Measurements from ENCODE around the gene TLE4.

The TLE4 gene

DNA sequence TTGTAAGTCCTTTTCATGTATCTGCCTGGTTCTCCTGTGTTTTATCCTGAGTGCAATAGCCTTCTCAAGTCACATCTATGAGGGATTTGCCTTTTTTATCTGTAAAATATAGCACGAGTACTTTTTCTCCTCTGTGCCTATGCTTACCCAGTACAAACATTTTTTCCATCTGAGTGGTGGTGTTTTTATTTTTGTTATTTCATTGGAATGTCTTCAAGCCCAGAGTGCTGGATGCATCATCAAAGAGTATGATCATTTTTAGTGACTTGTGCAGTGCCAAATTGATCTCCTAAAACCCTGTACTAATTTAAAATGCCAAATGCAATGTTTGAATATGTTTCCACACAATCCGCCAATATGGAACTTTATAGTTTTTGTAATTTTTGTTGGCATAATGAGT lies 86.1 kb downstream of the TLE4 start:
- no peak overlapping the region for H2AFZ ChIP-seq (ENCODE audit: low read depth, low read length, severe bottlenecking)
- no peak overlapping the region for H3K4me2 ChIP-seq (ENCODE audit: low read depth, low read length, poor library complexity, severe bottlenecking)
- no peaks in the 10 kb centered on the region for H3K9me2 ChIP-seq (replicated peaks; ENCODE audit: insufficient read depth, low read length)
- H4K20me1 ChIP-seq (ENCODE audit: low read depth, low read length), result no peaks in the 10 kb centered on the region
- H3K27ac ChIP-seq (ENCODE audit: low read depth, low read length), result no peak overlapping the region
- H3F3A ChIP-seq (ENCODE audit: insufficient read depth), result no peaks in the 10 kb centered on the region
- no peak overlapping the region for H3K9ac ChIP-seq (ENCODE audit: low read length)
- TF ChIP-seq, protein P1, sequence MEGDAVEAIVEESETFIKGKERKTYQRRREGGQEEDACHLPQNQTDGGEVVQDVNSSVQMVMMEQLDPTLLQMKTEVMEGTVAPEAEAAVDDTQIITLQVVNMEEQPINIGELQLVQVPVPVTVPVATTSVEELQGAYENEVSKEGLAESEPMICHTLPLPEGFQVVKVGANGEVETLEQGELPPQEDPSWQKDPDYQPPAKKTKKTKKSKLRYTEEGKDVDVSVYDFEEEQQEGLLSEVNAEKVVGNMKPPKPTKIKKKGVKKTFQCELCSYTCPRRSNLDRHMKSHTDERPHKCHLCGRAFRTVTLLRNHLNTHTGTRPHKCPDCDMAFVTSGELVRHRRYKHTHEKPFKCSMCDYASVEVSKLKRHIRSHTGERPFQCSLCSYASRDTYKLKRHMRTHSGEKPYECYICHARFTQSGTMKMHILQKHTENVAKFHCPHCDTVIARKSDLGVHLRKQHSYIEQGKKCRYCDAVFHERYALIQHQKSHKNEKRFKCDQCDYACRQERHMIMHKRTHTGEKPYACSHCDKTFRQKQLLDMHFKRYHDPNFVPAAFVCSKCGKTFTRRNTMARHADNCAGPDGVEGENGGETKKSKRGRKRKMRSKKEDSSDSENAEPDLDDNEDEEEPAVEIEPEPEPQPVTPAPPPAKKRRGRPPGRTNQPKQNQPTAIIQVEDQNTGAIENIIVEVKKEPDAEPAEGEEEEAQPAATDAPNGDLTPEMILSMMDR (IDR thresholded peaks at IDR 0.05; ENCODE audit: insufficient read depth, low read length, poor library complexity, severe bottlenecking), result no peak
- no peak for TF ChIP-seq EZH2phosphoT487 (conservative IDR thresholded peaks at IDR 0.05; ENCODE audit: low read length)
- H3K79me2 ChIP-seq (ENCODE audit: insufficient read depth, low read length), result no peaks in the 10 kb centered on the region
- no peaks in the 10 kb centered on the region for H3K27me3 ChIP-seq (ENCODE audit: low read length)
- no peak overlapping the region for H3K4me3 ChIP-seq (ENCODE audit: insufficient read depth, low read length, poor library complexity, severe bottlenecking)
- H3K36me3 ChIP-seq (ENCODE audit: low read length), result no peaks in the 10 kb centered on the region
- H3K9me3 ChIP-seq (ENCODE audit: insufficient read depth, low read length), result no peaks in the 10 kb centered on the region

DNA sequence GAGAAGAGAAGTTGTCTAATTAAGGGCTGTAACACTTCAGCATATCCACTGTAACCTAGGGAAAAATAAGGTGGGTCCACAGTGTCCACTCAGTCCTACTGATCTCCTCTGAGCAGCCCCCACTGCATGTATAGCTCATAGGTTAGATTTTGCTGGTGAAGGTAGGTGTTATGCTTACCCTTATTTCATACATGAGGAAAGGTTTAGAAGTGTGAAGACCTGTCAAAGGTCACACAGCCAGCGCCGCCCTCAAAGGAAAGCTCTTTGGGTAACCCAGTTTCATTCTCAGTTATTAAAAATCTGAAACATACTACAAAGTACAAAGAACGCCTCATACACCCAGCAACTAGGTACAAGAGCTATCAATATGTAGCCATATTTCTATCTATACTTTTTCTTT lies 87.2 kb downstream of the TLE4 start:
- H3K27me3 ChIP-seq (ENCODE audit: low read length), result no peaks in the 10 kb centered on the region
- H2AFZ ChIP-seq (ENCODE audit: low read depth, low read length, severe bottlenecking), result no peak overlapping the region
- no peaks in the 10 kb centered on the region for H3K9me3 ChIP-seq (ENCODE audit: insufficient read depth, low read length)
- H4K20me1 ChIP-seq (ENCODE audit: low read depth, low read length), result no peaks in the 10 kb centered on the region
- H3K9me2 ChIP-seq (replicated peaks; ENCODE audit: insufficient read depth, low read length), result no peaks in the 10 kb centered on the region
- H3K4me2 ChIP-seq (ENCODE audit: low read depth, low read length, poor library complexity, severe bottlenecking), result no peak overlapping the region
- H3K4me3 ChIP-seq (ENCODE audit: insufficient read depth, low read length, poor library complexity, severe bottlenecking), result no peak overlapping the region
- H3K36me3 ChIP-seq (ENCODE audit: low read length), result no peaks in the 10 kb centered on the region
- H3K79me2 ChIP-seq (ENCODE audit: insufficient read depth, low read length), result no peaks in the 10 kb centered on the region
- TF ChIP-seq EZH2phosphoT487 (conservative IDR thresholded peaks at IDR 0.05; ENCODE audit: low read length), result no peak
- TF ChIP-seq, protein P1 (IDR thresholded peaks at IDR 0.05; ENCODE audit: insufficient read depth, low read length, poor library complexity, severe bottlenecking), result no peak
- H3K27ac ChIP-seq (ENCODE audit: low read depth, low read length), result no peak overlapping the region
- H3K9ac ChIP-seq (ENCODE audit: low read length), result no peak overlapping the region
- no peaks in the 10 kb centered on the region for H3F3A ChIP-seq (ENCODE audit: insufficient read depth)

DNA sequence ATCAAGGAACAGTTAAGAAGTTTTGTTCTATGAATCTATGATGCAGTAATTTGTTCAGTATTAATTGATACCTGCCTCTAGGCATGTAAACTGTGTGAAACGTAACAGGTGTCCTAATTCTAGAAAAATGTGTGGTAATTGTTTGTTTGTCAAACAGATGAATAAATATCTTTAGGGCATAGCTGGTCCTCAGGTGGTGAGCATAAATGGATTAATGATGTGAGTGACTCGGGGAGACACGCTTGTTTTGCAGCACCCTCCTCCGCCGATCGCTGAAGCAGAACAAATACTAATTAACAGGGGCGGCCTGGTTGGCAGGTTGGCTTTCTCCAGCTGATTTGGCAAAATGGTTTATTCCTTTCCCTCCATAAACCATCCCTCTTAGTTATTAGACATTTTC lies 88.8 kb downstream of the TLE4 start:
- no peaks in the 10 kb centered on the region for H3K9me3 ChIP-seq (ENCODE audit: insufficient read depth, low read length)
- no peaks in the 10 kb centered on the region for H4K20me1 ChIP-seq (ENCODE audit: low read depth, low read length)
- H3F3A ChIP-seq (ENCODE audit: insufficient read depth), result no peaks in the 10 kb centered on the region
- no peaks in the 10 kb centered on the region for H3K36me3 ChIP-seq (ENCODE audit: low read length)
- no peaks in the 10 kb centered on the region for H3K27me3 ChIP-seq (ENCODE audit: low read length)
- no peaks in the 10 kb centered on the region for H3K79me2 ChIP-seq (ENCODE audit: insufficient read depth, low read length)
- H3K4me2 ChIP-seq (ENCODE audit: low read depth, low read length, poor library complexity, severe bottlenecking), result no peak overlapping the region
- no peaks in the 10 kb centered on the region for H3K9me2 ChIP-seq (replicated peaks; ENCODE audit: insufficient read depth, low read length)
- no peak overlapping the region for H2AFZ ChIP-seq (ENCODE audit: low read depth, low read length, severe bottlenecking)
- TF ChIP-seq, protein P1 (IDR thresholded peaks at IDR 0.05; ENCODE audit: insufficient read depth, low read length, poor library complexity, severe bottlenecking), result no peak
- TF ChIP-seq EZH2phosphoT487 (conservative IDR thresholded peaks at IDR 0.05; ENCODE audit: low read length), result no peak
- H3K4me3 ChIP-seq (ENCODE audit: insufficient read depth, low read length, poor library complexity, severe bottlenecking), result no peak overlapping the region
- no peak overlapping the region for H3K27ac ChIP-seq (ENCODE audit: low read depth, low read length)
- H3K9ac ChIP-seq (ENCODE audit: low read length), result no peak overlapping the region

Measured in SU-DHL-6 (cell line).